Astrocyte (in vitro differentiated cells and primary cell): ENCODE measurements around the gene FSTL3. TPM values are rescaled to one million over a fixed set of nuclear protein-coding genes. Genes with fewer than 3 reads are reported as not detected.

Experiments used
- DNase-seq: peaks from one replicate; pipeline ENCODE4 v3.0.0-alpha.2; 2010; ENCODE audit warnings: low read depth
- FAIRE-seq: peaks from 2 replicates; lab custom pipeline; 2011; peaks lifted over from hg19 to GRCh38; lab: Jason Lieb, UNC
- H2AFZ ChIP-seq: 2 replicates; pipeline ENCODE4 v1.6.0; 2012; ENCODE audit warnings: low read depth, low read length, inconsistent platforms
- H3K27ac ChIP-seq: 2 replicates; pipeline ENCODE4 v1.5.1; 2011; ENCODE audit warnings: low read depth, low read length, inconsistent platforms
- H3K27me3 ChIP-seq: 2 replicates; pipeline ENCODE4 v1.6.0; 2011; ENCODE audit warnings: low read length, inconsistent platforms; ENCODE audit not compliant: insufficient read depth
- H3K36me3 ChIP-seq: 2 replicates; pipeline ENCODE4 v1.5.1; 2011; ENCODE audit warnings: low read length, inconsistent platforms; ENCODE audit not compliant: insufficient read depth
- H3K4me1 ChIP-seq: 2 replicates; pipeline ENCODE4 v1.5.1; 2011; ENCODE audit warnings: low read length, inconsistent platforms; ENCODE audit not compliant: insufficient read depth
- H3K4me2 ChIP-seq: 2 replicates; pipeline ENCODE4 v1.6.0; 2012; ENCODE audit warnings: low read length, inconsistent platforms
- H3K4me3 ChIP-seq: 2 replicates; pipeline ENCODE4 v1.5.1; 2011; ENCODE audit warnings: low read depth, mild to moderate bottlenecking, low read length, inconsistent platforms; ENCODE audit not compliant: insufficient read depth
- H3K79me2 ChIP-seq: 2 replicates; pipeline ENCODE4 v1.6.0; 2012; ENCODE audit warnings: mild to moderate bottlenecking, low read length, inconsistent platforms; ENCODE audit not compliant: insufficient read depth
- H3K9ac ChIP-seq: 2 replicates; pipeline ENCODE4 v1.6.0; 2012; ENCODE audit warnings: mild to moderate bottlenecking, low read length, inconsistent platforms
- H3K9me3 ChIP-seq: 2 replicates; pipeline ENCODE4 v1.5.1; 2012; ENCODE audit warnings: low read depth, mild to moderate bottlenecking, low read length, inconsistent platforms; ENCODE audit not compliant: insufficient read depth
- H4K20me1 ChIP-seq: 2 replicates; pipeline ENCODE4 v1.6.0; 2012; ENCODE audit warnings: low read length, inconsistent platforms; ENCODE audit not compliant: insufficient read depth
- H3K27ac Mint-ChIP-seq: one replicate; pipeline ENCODE4 v1.8.0; 2021; ENCODE audit warnings: mild to moderate bottlenecking, mixed read lengths; ENCODE audit not compliant: unreplicated experiment
- H3K27me3 Mint-ChIP-seq: one replicate; pipeline ENCODE4 v1.8.0; 2021; ENCODE audit warnings: low read depth, mixed read lengths; ENCODE audit not compliant: unreplicated experiment
- H3K36me3 Mint-ChIP-seq: one replicate; pipeline ENCODE4 v1.8.0; 2021; ENCODE audit warnings: low read depth, mixed read lengths; ENCODE audit not compliant: unreplicated experiment
- H3K4me1 Mint-ChIP-seq: one replicate; pipeline ENCODE4 v1.8.0; 2021; ENCODE audit warnings: low read depth, mixed read lengths; ENCODE audit not compliant: unreplicated experiment
- H3K4me3 Mint-ChIP-seq: one replicate; pipeline ENCODE4 v1.8.0; 2021; ENCODE audit warnings: mild to moderate bottlenecking, moderate library complexity, mixed read lengths; ENCODE audit not compliant: unreplicated experiment
- H3K9me3 Mint-ChIP-seq: one replicate; pipeline ENCODE4 v1.8.0; 2021; ENCODE audit warnings: mild to moderate bottlenecking, mixed read lengths; ENCODE audit not compliant: unreplicated experiment
- EZH2 ChIP-seq: IDR thresholded peaks from 2 replicates; pipeline ENCODE4 v1.6.1; 2012; ENCODE audit warnings: mild to moderate bottlenecking, low read length, inconsistent platforms; ENCODE audit not compliant: insufficient read depth
- total RNA-seq: library from RNA; stranded (reverse); gene quantifications from 2 replicates; pipeline ENCODE4 v1.2.1, GENCODE V29; 2021
- TF ChIP-seq, protein P1 (sequence below): IDR thresholded peaks from 2 replicates; pipeline ENCODE4 v1.5.1; 2011; ENCODE audit warnings: low read depth, mild to moderate bottlenecking, inconsistent platforms, low read length, moderate library complexity; ENCODE audit not compliant: insufficient read depth

FSTL3 gene
- total RNA-seq, 1 donor from 2014 or later: 72.0 TPM

DNA sequence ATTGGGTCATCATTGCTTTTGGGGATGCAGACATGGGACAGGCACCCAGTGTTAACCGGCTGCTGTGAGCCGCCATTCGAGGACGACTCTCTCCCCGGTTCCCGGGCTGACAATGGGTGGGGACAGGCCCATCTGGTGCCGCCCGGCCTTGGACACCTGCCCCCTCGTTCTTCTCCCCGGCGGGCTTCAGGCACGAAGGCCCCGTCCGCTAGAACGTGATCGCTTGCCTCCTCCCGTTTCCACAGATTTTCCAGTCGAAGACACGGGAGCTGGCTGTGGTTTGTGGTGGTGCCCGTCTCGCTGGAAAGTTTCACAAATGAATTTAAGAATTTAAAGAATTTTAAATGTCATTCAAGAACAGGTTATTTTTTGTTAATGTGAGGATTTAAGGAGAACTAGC, 34.6 kb downstream of the FSTL3 start:
- no peak overlapping the region for H3K4me3 ChIP-seq
- TF ChIP-seq, protein P1, sequence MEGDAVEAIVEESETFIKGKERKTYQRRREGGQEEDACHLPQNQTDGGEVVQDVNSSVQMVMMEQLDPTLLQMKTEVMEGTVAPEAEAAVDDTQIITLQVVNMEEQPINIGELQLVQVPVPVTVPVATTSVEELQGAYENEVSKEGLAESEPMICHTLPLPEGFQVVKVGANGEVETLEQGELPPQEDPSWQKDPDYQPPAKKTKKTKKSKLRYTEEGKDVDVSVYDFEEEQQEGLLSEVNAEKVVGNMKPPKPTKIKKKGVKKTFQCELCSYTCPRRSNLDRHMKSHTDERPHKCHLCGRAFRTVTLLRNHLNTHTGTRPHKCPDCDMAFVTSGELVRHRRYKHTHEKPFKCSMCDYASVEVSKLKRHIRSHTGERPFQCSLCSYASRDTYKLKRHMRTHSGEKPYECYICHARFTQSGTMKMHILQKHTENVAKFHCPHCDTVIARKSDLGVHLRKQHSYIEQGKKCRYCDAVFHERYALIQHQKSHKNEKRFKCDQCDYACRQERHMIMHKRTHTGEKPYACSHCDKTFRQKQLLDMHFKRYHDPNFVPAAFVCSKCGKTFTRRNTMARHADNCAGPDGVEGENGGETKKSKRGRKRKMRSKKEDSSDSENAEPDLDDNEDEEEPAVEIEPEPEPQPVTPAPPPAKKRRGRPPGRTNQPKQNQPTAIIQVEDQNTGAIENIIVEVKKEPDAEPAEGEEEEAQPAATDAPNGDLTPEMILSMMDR: no peak
- TF ChIP-seq EZH2: no peak

DNA sequence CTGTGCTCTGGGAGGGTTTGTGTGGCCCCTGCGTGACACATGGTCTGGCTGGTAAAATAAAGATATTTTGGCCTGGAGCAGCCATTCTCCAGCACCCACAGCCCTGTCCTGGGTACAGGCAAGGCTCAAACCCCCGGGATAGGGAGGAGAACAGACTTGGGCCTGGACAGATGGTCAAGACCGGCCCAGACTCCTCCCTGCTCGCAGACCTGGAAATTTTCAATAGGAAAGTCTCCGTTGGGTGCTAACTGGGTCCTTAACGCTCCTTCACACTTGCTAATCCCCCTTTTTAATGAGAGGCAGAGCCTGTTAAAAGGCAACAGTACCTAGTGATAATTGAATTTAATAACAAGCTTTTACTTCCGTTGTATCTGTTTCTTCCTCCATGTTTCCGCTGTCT, 35.1 kb downstream of the FSTL3 start:
- peaks cover 16% of the 10 kb centered on the region for H4K20me1 ChIP-seq
- TF ChIP-seq, protein P1: no peak
- no peak for TF ChIP-seq EZH2
- no peak for DNase-seq
- H3K27ac ChIP-seq: no peak overlapping the region
- Mint-ChIP-seq H3K27ac (no peak overlapping the region), H3K27me3 (peaks cover 2% of the 10 kb centered on the region), H3K4me1 (peaks cover 2% of the 10 kb centered on the region), H3K4me3 (peak overlapping the region; percentile 75), H3K9me3 (peaks cover 5% of the 10 kb centered on the region), H3K36me3 (peaks cover 8% of the 10 kb centered on the region)
- peaks cover 8% of the 10 kb centered on the region for H3K79me2 ChIP-seq
- H3K9ac ChIP-seq: no peak overlapping the region
- no peak overlapping the region for H3K4me2 ChIP-seq
- H3K4me1 ChIP-seq: peaks cover 9% of the 10 kb centered on the region
- FAIRE-seq: no peak
- H3K36me3 ChIP-seq: no peaks in the 10 kb centered on the region
- H3K4me3 ChIP-seq: no peak overlapping the region
- peaks cover 7% of the 10 kb centered on the region for H3K9me3 ChIP-seq
- H3K27me3 ChIP-seq: no peaks in the 10 kb centered on the region
- no peak overlapping the region for H2AFZ ChIP-seq

More for the DNA sequence above, 34.6 kb downstream of the FSTL3 start:
- H3K9ac ChIP-seq: no peak overlapping the region
- no peak overlapping the region for H3K27ac ChIP-seq
- H3K4me1 ChIP-seq: peaks cover 9% of the 10 kb centered on the region
- FAIRE-seq (no peak), DNase-seq (peak; percentile 51)
- H3K27ac Mint-ChIP-seq: no peak overlapping the region
- H3K36me3 ChIP-seq: no peaks in the 10 kb centered on the region
- H3K27me3 ChIP-seq: no peaks in the 10 kb centered on the region
- H3K36me3 Mint-ChIP-seq: peaks cover 8% of the 10 kb centered on the region
- H3K9me3 ChIP-seq: peaks cover 6% of the 10 kb centered on the region
- H3K9me3 Mint-ChIP-seq: peaks cover 3% of the 10 kb centered on the region
- H3K27me3 Mint-ChIP-seq: peaks cover 2% of the 10 kb centered on the region
- H3K4me2 ChIP-seq: no peak overlapping the region
- peaks cover 8% of the 10 kb centered on the region for H3K79me2 ChIP-seq
- H3K4me3 Mint-ChIP-seq: peak overlapping the region; percentile 75
- peaks cover 2% of the 10 kb centered on the region for H3K4me1 Mint-ChIP-seq
- no peak overlapping the region for H2AFZ ChIP-seq
- peaks cover 14% of the 10 kb centered on the region for H4K20me1 ChIP-seq

DNA sequence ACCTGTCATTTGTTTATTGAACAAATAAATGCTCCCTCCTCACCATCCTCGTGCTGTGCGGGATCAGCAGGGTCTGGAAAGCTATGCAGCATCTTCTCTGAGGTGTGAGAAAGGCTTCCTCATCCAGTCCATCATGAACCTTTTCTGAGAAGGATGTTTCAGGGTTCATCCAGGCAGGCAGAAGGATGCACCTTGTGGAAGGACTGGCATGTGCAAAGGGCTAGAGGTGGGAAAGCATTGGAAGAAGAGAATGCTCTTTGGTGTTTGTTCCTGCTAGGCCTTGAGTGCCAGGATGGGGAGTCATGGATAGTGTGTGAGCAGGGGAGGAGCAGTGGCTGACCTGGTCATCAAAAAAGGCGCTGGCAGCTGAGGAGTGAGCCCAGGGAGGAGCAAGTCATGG, 39.2 kb downstream of the FSTL3 start:
- H3K4me1 ChIP-seq: peaks cover under 1% of the 10 kb centered on the region
- no peak overlapping the region for H2AFZ ChIP-seq
- Mint-ChIP-seq H3K4me1 (peaks cover 2% of the 10 kb centered on the region), H3K4me3 (no peak overlapping the region), H3K9me3 (peaks cover 5% of the 10 kb centered on the region), H3K36me3 (peaks cover 8% of the 10 kb centered on the region), H3K27ac (no peak overlapping the region), H3K27me3 (no peaks in the 10 kb centered on the region)
- peaks cover 23% of the 10 kb centered on the region for H4K20me1 ChIP-seq
- no peak for FAIRE-seq
- H3K4me3 ChIP-seq: no peak overlapping the region
- DNase-seq: no peak
- H3K79me2 ChIP-seq: peaks cover 8% of the 10 kb centered on the region
- peaks cover 7% of the 10 kb centered on the region for H3K9me3 ChIP-seq
- no peak overlapping the region for H3K9ac ChIP-seq
- no peak overlapping the region for H3K27ac ChIP-seq
- no peak overlapping the region for H3K4me2 ChIP-seq
- TF ChIP-seq, protein P1: no peak
- no peak for TF ChIP-seq EZH2
- no peaks in the 10 kb centered on the region for H3K27me3 ChIP-seq
- no peaks in the 10 kb centered on the region for H3K36me3 ChIP-seq
